CD4-positive, alpha-beta T cell treated with Interleukin-1 beta for 1 hour (primary cell): ENCODE measurements around the gene ELAVL2.

Source experiments
- DNase-seq, 2 donors: peaks; one replicate each; pipeline ENCODE4 v3.0.0-alpha.2; 2020 to 2022

The ELAVL2 gene

DNA sequence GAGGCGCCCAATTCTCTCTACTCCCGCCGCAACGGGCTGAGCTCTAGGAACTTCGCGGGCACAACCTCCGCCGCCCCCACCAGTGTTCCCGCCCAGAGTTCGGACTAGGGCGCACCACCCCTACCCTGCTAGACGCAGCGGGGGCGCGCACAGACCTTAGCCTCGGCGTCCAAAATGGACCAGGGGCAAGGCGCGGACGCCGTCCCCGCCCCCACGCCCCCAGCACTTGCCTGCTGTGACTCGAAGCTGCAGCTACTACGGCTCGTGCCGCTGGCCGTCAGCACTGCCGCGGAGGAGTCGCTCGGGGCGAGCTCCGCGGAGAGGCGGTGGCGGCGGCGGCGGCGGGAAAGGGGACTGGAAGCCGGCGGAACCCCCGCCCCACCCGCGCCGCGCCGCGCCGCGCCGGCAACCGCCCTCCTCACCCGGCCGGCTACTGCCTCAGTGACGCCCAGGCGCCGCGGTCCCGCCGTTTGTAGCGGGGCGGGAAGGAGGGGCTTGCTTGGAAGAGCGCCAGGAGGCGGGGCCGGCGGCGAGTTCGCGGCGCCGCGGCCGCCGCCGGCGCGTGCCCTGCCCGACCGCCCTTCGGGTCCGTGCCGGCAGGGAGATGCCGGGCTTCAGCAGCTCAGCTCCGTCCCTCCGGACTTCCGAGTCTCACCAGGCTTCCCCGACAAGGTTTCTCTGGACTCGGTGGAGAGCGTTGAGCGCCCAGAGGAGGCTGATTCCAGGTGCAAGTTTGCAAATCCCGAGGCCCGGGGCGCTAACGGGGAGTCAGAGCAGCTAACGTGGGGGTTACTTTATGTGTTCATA is 4.5 kb downstream of the ELAVL2 start:
- no peak for DNase-seq

DNA sequence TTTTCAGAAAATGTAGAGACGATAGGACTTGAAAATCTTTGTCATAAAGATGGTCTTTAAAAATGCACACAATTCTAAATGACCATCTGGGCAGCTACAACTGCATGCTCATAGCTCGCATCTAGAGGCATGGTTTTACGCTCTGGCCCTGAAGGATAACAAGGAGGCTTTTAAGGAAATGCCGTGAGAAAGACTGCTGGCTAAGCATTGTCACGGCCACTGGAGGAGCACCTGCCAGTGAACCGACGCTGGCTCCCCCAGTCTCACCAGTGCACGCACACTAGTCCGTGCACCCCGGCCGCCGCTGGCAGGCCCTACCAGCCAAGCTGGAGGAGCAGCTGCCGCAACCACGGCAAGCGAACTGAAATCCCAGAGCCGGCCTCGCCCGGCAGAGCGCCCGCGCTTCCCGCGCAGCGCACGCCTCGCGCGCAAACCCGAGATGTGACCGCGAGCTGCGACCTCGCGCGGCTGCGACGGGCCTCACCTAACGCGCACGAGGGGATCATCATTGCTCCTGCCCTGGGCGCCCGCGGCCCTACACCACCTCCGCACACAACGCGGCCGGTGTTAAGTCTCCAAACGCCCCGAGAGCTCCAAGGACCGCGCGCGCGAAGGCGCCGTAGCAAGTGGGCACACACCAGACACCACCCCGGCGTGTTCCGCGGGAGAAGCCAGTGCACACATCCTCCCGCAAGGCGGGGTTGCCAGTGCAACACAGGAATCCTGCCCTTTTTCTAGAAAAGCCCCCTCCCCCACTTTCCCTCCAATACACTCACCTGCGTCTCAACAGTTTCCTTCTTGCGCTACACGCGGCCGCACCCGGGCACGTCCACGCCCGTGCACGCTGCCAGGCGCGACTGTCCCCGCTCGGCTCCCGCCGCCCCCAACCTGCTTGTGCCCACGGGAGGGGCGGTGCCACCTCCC is 5.3 kb downstream of the ELAVL2 start:
- no peak for DNase-seq

DNA sequence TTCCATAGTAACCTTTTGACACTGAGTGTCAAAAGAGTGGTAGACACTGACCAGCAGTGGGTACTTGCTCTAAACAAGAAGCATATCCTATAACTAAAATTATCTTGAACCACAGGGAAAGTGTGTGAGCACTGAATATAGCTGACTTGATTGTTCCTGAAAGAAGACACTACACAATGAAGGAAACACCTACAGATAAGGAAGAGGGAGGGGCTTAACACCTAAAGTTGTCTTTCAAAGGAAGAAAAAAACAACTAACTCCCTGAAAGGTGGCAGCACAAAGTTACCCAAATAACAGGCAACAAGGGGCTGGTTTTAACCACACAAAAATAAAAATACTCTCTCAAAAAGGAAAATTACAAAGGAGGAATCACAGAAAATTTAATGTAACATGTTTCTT is 6.6 kb downstream of the ELAVL2 start:
- DNase-seq, result no peak

DNA sequence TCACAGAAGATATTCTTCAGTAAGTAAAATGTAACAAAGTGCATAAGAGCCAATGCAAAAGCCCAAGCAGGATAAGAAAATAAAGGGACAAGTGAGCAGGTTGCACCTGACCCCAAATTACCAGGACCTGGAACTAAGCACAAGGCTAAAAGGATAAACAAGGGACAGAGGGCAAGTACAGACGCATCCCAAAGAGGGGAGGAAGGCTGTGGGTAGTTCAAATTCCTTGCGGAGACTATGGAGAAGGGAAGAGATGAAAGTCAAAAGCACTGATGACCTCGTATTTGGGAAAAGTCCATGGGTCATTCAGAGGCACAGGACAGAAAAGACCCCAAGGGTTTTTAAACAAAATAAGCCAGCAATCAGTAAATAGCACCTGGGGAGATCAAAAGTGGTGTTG is 11.8 kb downstream of the ELAVL2 start:
- no peak for DNase-seq

DNA sequence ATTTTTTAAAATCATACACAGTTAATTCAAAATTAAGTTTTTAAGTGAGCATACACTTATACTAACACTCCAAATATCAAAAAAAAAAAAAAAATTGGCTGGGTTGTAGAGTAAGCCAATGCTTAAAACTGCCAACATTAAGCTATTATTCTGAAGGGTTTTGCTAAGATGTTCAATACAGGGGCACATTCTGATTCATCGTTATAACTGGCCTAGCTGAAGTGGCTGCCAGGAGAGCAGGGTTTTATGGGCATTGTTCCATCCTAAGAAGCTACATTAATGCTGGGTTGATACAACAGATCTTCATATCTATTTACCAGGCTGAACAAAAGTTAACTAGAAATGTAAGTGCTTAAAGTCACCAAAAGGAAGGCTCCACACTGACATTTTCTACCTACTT is 13.4 kb downstream of the ELAVL2 start:
- DNase-seq, result no peak

DNA sequence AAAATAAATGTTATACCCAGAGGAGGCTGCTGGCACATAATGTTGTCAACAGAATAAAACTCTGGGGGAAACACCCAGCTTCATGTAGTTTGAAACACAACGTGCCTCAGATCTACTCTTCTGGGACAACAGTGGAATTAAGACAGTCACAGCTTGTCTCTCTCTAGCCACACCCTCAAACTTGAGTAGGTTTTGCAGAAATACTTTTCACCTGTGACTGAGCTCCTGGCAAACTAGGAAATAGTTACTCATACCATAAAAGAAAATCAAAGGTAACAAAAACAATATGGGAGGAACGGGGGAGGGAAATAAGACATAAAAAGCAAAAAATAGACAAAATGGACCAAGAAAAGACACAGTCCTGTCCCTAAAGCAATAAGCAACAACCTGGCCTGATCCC is 14.4 kb downstream of the ELAVL2 start:
- no peak for DNase-seq

DNA sequence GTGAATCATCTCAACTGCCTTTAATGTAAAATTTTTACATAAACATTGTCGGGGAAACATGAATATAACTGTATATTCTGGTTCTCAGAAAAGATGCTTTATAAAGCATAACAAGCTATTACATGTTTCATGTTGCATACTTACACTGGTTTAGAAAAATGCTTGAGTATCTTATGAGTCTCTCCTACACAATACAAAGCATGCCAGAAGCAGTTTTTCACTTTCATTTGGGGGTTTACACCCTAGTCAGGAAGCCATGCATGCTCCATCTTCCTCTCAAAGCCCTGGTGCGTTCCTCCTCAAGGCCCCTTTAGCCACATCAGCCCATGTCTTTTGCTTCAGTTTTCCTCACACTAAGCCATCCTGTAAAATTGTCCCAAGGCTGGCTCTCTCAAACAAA is 22.8 kb downstream of the ELAVL2 start:
- DNase-seq, result no peak

DNA sequence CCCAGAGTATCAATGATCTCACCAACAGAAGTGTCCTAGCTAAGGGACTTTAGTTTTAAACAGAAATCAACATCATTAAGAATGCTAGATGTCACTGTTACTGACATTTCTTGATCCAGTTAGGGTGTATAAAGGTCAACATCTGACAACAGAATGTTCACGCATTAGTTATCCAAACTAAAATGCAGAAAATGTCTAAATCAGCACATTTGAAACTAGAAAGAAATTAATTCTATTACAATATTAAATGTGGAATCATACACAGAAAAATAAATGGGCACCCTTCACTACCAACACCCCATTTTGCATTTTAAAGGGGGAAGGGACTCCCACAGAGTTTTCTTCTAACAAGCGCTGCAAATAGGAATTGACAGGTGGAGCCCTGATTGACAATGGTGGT is 24.5 kb downstream of the ELAVL2 start:
- no peak for DNase-seq

DNA sequence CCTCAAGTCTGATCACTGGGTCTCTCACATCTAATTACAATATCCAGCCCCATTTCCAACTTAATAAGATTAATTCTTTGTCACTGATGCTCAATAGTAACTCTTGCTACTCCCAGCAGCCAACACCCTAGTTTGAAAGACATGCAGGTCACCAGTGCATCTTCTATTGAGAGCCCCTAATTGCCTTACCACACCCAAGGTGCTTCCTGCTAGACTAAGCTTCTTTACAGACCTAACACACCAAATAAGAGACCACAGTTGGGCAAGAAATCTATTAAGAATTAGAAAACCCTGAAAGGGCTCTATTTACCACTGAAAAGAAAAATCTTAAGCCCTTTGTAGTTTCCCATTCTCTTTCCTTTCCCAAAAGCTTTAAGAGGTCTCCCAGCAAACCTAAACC is 26.5 kb downstream of the ELAVL2 start:
- DNase-seq, result no peak

DNA sequence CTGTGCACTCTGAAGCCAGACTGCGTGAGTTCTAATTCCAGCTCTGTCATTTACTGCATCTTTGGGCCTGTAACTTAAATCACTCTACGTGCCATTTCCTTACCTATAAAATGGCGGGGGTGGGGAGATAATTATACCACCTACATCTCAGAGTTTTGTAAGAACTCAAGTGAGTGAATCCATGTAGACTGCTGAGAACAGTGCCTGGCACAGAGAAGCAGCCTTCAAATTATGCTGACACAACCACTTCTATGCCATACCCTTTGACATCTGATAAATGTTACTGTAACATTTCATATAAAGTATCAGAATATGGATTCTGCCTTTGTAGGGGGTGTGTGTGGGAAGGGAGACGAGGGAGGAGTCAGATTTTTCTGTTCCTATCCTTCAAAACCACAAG is 27.7 kb downstream of the ELAVL2 start:
- no peak for DNase-seq

DNA sequence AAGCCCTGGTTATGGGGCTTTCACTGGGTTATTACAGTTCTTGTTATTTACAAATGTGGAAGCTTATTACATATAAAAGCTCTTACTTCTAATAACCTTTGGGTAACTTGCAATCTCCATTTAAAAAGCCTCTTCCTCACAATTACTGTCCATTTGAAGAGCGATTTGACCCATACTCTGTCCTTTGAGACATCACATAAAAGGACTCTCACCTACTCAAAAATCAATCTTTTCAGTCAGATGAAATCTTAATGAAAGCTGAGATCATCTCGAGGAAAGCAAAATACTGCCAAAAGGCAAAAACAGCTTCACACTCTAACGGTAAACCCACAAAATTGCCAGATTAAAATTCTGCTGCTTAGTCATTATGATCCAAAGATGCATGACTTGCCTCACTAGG is 29.8 kb downstream of the ELAVL2 start:
- DNase-seq, result no peak

DNA sequence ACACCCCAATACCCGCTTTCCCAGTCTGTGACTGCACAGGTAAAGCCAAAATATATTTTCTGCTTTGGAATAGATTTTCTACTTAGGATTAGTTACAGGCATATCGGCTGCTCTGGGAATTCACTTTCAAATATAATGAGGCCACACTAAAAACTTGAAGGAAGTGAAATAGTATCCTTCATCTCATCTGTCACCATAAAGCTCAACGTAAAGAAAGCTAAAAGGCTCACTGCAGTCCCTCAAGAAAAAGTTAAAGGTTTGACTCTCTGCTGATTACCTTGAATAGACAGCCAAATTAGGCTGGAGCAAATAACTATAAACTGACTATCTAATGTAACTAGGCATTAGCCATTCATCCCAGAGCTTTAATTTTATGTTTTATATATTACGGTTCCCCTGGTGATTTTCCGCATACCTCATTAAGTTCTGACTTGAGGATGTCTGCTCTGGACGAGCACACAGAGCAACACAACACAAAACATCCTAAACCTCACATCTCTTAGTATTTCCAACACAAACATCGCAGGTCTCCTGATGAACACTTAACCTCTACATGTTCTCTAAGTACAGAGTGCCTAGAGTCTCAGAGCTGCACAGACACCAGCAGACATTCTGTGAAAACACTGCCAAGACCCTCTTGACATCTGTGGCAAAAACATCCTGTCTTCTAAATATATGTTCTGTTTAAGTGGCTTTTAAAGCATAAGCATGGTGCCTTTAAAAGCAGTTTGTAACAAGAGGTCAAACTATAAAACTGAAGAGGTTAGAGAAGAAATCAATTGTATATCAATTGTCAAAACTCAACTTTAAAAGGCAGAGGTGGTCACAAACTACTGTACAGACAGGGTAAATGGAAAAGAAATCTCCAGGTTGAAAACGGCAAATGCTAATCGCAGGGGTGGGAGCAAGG is 35.4 kb downstream of the ELAVL2 start:
- no peak for DNase-seq

DNA sequence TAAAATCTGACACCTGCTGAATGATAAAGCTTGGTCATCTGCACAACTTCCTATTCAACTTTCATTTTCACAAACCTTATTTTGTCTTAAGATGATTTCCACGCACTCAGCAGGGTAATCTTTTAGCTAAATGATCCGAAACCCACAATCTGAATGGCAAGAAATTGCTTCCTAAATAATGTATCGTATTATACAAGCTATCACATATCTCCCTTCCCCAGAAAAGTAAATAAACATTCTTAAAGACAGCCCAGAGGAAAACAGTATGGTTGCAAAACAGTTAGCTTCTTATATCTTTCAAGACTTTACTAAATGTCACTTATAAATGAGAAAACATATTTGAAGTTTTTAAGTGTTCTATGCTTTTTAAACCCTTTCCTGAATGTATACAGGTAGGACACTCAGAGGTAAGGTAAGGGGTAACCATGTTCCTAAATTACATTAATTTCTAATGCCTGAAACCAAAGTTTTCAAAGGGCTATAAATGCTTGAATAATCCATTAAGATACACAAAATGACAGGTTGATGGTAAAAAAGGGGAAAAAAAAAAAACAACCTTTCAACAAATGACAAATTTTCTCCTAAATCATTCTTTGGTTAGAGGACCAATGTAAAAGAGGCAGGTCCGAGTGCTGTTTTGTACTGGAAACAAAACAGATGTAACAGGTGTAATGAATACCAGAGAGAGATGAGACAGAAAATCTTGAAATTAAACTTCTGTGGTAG is 36.3 kb downstream of the ELAVL2 start:
- no peak for DNase-seq

DNA sequence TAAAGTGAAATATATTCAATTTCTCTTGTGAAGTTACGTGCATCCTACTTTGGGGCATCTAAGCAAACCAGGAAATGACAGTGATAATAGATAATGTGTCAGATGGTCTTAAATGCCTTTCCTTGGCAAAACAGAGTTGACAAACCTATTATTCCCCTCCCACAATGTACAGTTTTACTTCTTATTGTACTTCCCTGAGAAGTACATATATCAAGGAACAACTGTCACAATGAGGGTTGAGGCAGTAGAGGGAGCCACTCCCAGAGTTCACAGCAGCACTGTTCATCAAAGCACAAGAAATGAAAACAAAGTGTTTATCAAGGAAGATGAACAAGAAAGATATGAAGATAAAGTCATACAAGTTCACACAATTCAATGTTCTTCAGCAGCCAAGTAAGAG is 41.1 kb downstream of the ELAVL2 start:
- DNase-seq, result no peak

DNA sequence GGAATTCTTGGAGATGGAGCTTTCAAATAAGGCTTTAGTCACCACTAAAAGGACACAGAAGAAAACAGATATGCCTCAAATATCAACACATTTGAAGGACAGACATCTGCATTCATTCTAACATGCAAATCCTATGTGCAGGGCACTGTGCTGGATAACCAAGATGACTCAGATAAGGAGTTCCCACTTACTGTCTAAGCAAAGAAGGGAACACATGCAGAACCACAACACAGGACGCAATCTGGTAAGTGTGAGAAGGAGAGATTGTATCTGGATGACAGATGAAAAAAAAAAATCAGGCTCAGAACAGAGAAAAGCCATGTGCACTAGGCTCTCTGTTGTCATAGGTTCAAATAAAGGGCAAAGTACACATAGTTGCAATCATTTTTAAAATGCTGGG is 42.5 kb downstream of the ELAVL2 start:
- DNase-seq, result no peak

DNA sequence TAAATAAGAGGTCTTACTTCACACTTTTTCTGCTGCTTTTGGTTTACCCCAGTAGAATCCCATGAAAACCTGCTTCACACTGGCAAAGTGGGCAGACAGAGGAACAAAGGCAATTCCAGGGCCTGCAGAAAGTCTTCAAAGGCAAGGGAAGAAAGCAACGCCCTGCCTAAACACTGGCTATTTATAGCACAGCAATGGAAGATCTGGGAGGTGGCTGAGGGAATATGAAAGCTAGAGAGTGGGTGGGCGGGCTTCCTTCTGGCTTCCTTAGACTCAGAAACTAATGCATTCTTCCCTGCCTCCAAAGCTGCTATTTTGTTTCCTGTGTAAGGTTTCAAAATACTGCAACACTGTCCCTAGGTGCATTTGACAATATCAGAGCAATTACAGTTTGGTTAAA is 46.8 kb downstream of the ELAVL2 start:
- DNase-seq, result no peak

DNA sequence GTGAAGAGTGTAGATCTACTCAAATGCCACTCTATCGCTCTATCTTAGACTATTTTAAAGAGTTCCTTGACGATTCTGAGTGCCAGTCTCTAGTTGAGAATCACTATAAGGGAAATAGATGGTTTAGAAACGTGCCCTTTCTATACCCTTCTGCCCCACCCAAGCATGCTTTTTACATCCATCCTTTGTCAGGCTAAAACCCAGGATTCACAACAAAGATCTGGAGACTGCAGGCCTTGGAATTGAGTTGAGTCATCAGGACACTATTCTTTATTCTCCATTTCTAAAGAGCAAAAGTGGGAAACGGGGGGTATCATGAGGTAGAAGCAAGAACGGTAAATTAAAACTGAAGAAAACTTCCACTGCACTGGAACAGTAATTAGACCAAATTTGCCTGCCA is 48.7 kb downstream of the ELAVL2 start:
- no peak for DNase-seq

DNA sequence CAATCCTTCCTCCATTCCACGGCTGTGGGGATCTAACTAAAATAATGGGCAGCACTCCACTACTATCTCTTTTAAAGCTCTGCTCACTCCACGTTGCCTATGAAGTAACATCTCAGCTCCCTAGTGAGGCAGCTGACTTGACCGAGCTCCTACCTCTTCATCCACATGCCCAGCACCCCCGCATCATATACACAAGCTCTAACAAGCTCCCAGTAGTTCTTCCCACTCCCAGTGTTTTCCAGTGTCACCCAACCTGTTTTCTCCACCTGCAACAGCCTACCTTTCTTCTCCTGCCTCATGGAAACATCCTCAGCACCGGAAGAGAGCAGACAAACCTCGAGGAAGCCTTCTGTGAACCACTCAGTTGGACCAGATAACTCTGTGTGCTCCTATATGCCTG is 50.5 kb downstream of the ELAVL2 start:
- DNase-seq, result no peak

DNA sequence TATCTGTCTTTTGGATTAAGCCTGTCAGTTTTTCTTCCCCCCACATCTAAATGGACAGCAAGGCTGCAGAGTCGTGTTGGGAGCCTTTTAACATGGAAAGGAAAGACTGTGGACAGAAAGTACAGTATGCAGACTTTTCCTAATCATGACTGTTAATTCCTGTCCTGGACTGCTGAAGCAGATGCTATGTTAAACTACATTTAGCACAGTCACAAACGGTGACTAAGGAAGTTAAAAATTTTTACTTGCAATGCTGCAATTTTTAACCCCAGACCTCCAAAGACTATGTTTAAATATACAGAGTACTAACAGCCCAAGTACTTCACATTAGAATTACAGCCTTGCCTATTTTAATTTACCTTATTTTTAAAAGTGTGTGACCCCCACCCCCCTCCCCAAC is 51.8 kb downstream of the ELAVL2 start:
- no peak for DNase-seq

DNA sequence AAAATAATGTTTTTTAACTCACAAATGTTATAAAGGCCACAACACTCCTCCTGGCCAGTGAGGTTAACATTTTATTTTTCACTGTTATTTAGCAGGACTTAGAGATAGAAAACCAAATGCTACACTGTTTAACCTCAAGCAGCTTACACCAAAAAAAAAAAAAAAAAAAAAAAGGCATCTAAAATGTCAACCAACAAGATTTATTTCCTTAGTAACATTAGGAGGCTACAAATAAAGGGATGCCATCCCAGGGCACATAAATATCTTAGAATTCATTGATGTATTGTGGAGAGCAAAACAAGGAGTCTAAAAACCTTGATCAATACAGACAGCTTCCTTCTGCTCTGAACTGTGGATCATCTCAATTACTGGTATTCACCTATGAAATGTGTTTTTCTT is 53.7 kb downstream of the ELAVL2 start:
- DNase-seq, result no peak

DNA sequence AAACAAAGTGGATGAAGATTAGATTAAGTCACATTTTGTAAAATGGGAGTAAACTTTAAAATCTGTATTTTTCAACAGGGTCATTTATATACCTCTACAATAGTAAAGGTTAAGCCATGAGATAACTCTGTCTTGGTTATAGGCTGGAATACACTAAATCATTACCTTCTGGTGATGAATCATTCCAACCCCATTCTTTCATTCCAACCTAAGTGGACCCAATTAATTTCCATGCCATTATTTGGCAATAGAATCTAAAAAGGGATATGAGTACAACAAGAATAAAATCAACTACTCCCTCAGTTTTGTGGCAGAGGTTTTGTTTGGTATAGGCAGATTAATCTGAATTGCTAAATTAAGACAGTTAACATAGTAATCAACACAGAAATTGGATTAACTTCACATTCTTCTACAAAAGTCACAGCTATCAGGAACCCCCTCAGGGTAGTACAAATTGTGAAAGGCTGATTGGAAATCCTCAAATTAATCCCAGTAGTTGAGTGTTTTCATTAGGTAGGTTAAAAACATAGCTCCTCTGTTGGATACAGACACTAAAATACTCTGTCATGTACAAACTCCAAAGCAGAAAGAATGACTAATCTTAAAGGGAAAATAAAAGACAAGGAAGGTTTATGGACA is 54.2 kb downstream of the ELAVL2 start:
- DNase-seq, result no peak
